Choroid plexus epithelial cell (primary cell): ENCODE data around the gene TYW3.
"Not testable (repeated sequence)": the region's sequence is repeated elsewhere in the genome, so short reads cannot be mapped to it uniquely, and the experiment has no call there.

Source experiments
- DNase-seq: peaks from one replicate; pipeline ENCODE4 v3.0.0-alpha.2; 2010; ENCODE audit warnings: low read depth
- H3K4me3 ChIP-seq: 2 replicates; pipeline ENCODE4 v1.5.1; 2011; ENCODE audit warnings: low read depth, mild to moderate bottlenecking, control low read depth, low read length, moderate library complexity
- CTCF ChIP-seq: conservative IDR thresholded peaks from 2 replicates; pipeline ENCODE4 v1.5.1; 2011; ENCODE audit warnings: low read depth, mild to moderate bottlenecking, control low read depth, inconsistent platforms, low read length, moderate library complexity

TYW3 gene

GRCh38 chr1:74753104-74753503 lies 20.2 kb downstream of the TYW3 start:
- no peak overlapping the region for H3K4me3 ChIP-seq
- no peak for TF ChIP-seq CTCF
- DNase-seq, result no peak

GRCh38 chr1:74755475-74755874 lies 22.5 kb downstream of the TYW3 start:
- H3K4me3 ChIP-seq, result no peak overlapping the region
- no peak for DNase-seq
- TF ChIP-seq CTCF, result no peak

- not testable (repeated sequence) for DNase-seq, H3K4me3 ChIP-seq
Observed at GRCh38 chr1:74756650-74757049, 23.7 kb downstream of the TYW3 start.

GRCh38 chr1:74763807-74764206 lies 30.9 kb downstream of the TYW3 start:
- TF ChIP-seq CTCF, result no peak
- no peak overlapping the region for H3K4me3 ChIP-seq
- DNase-seq, result no peak

GRCh38 chr1:74766579-74766978 lies 33.6 kb downstream of the TYW3 start:
- DNase-seq, result no peak
- H3K4me3 ChIP-seq, result no peak overlapping the region
- TF ChIP-seq CTCF, result no peak

- no peak overlapping the region for H3K4me3 ChIP-seq
- peak; percentile 54 for DNase-seq
- peak; percentile 58 for TF ChIP-seq CTCF
Observed at GRCh38 chr1:74767490-74767889, 34.5 kb downstream of the TYW3 start.

- peak; percentile 74 for DNase-seq
- TF ChIP-seq CTCF, result peak; percentile 74
Observed at GRCh38 chr1:74771913-74772515, 39.1 kb downstream of the TYW3 start.

GRCh38 chr1:74772945-74773344 lies 40.0 kb downstream of the TYW3 start:
- DNase-seq, result peak; percentile 57
- H3K4me3 ChIP-seq, result no peak overlapping the region
- no peak for TF ChIP-seq CTCF

More at GRCh38 chr1:74771913-74772515, 39.1 kb downstream of the TYW3 start:
- no peak overlapping the region for H3K4me3 ChIP-seq
